Loucy (cell line): ENCODE data around the gene C2.
"Not testable (repeated sequence)": the region's sequence is repeated elsewhere in the genome, so short reads cannot be mapped to it uniquely, and the experiment has no call there.

Experiments used
- H2AFZ ChIP-seq: fragments of 200-600 bp; sonication (generic); 2 replicates; pipeline ENCODE4 v1.6.0; 2016; ENCODE audit warnings: antibody characterized with exemption, mild to moderate bottlenecking, low read length, moderate library complexity
- H3F3A ChIP-seq: fragments of 200-600 bp; 2 replicates; pipeline ENCODE4 v1.6.0; 2016; ENCODE audit warnings: antibody characterized with exemption, low read depth, mild to moderate bottlenecking
- H3K27me3 ChIP-seq: fragments of 200-600 bp; sonication (generic); 2 replicates; pipeline ENCODE4 v1.6.1; 2014; ENCODE audit warnings: low read length, mild to moderate bottlenecking; ENCODE audit not compliant: insufficient read depth, poor library complexity, severe bottlenecking
- H3K36me3 ChIP-seq: fragments of 200-600 bp; sonication (generic); 2 replicates; pipeline ENCODE4 v1.6.1; 2016; ENCODE audit warnings: low read length; ENCODE audit not compliant: insufficient read depth
- H3K4me1 ChIP-seq: fragments of 200-600 bp; sonication (generic); 2 replicates; pipeline ENCODE4 v1.5.1; 2014; ENCODE audit warnings: low read length, mild to moderate bottlenecking; ENCODE audit not compliant: insufficient read depth, poor library complexity, severe bottlenecking
- H3K4me2 ChIP-seq: fragments of 200-600 bp; sonication (generic); 2 replicates; pipeline ENCODE4 v1.6.0; 2014; ENCODE audit warnings: antibody characterized with exemption, low read length, low read depth, mild to moderate bottlenecking; ENCODE audit not compliant: poor library complexity, severe bottlenecking
- H3K4me3 ChIP-seq: fragments of 200-600 bp; sonication (generic); 2 replicates; pipeline ENCODE4 v1.5.1; 2014; ENCODE audit warnings: low read length, mild to moderate bottlenecking, mixed read lengths; ENCODE audit not compliant: poor library complexity, severe bottlenecking
- H3K79me2 ChIP-seq: fragments of 200-600 bp; sonication (generic); 2 replicates; pipeline ENCODE4 v1.6.1; 2014; ENCODE audit warnings: low read length; ENCODE audit not compliant: insufficient read depth
- H3K9ac ChIP-seq: fragments of 200-600 bp; sonication (generic); 2 replicates; pipeline ENCODE4 v1.6.0; 2014; ENCODE audit warnings: mild to moderate bottlenecking, low read depth, low read length, moderate library complexity; ENCODE audit not compliant: poor library complexity, severe bottlenecking
- H3K9me2 ChIP-seq: fragments of 200-600 bp; sonication (generic); replicated peaks from 2 replicates; pipeline ENCODE4 v1.6.1; 2016; ENCODE audit warnings: low read depth, low read length, mixed read lengths
- H3K9me3 ChIP-seq: fragments of 200-600 bp; sonication (generic); 2 replicates; pipeline ENCODE4 v1.6.1; 2014; ENCODE audit warnings: mild to moderate bottlenecking, antibody characterized with exemption, low read length, low read depth; ENCODE audit not compliant: insufficient read depth
- H4K20me1 ChIP-seq: fragments of 200-600 bp; sonication (generic); 2 replicates; pipeline ENCODE4 v1.6.0; 2014; ENCODE audit warnings: antibody characterized with exemption, low read length, mild to moderate bottlenecking; ENCODE audit not compliant: insufficient read depth, poor library complexity, severe bottlenecking
- EZH2phosphoT487 ChIP-seq: fragments of 200-600 bp; IDR thresholded peaks from 2 replicates; pipeline ENCODE4 v1.6.1; 2018; ENCODE audit warnings: antibody characterized with exemption, mild to moderate bottlenecking, moderate library complexity, borderline replicate concordance
- TF ChIP-seq, protein P1 (sequence below): fragments of 200-600 bp; sonication (generic); conservative IDR thresholded peaks from 2 replicates; pipeline ENCODE4 v1.5.1; 2014; ENCODE audit warnings: mild to moderate bottlenecking, antibody characterized with exemption, low read length

The C2 gene

DNA sequence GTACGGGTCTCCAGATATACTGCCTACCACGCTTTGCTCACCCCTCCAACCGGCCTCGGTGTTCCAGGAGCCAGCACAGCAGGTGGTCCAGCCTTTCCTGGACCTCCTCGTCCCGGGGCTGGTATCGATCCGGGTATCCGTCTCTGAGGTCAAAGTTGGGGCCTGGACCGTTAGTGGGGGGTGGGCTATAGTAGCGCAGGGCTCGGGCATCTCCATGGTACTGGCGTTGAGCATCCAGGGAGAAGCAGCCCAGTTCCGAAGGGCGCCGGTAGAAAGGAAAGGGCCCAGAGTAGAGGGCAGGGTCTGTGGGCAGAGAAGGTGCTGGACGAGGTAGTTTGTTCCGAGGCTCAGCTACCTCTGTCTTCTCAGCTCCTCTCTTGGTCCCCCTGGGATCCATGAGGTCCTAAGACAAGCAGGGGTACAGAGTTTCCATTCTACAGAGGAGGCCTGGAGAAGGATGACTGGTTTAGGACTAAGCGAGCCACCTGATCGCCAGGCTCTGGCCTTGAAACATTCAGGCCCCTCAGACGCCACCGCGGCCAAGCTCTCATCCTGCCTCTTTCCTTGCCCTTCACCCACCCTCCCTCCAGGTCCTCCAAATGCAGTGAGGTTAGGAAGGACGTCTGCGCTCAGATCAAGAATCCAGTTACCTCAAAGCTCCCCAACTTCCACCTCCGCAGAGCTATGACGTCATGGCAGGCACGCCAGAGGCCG, 43.9 kb downstream of the C2 start:
- TF ChIP-seq EZH2phosphoT487 = no peak
- TF ChIP-seq, protein P1, sequence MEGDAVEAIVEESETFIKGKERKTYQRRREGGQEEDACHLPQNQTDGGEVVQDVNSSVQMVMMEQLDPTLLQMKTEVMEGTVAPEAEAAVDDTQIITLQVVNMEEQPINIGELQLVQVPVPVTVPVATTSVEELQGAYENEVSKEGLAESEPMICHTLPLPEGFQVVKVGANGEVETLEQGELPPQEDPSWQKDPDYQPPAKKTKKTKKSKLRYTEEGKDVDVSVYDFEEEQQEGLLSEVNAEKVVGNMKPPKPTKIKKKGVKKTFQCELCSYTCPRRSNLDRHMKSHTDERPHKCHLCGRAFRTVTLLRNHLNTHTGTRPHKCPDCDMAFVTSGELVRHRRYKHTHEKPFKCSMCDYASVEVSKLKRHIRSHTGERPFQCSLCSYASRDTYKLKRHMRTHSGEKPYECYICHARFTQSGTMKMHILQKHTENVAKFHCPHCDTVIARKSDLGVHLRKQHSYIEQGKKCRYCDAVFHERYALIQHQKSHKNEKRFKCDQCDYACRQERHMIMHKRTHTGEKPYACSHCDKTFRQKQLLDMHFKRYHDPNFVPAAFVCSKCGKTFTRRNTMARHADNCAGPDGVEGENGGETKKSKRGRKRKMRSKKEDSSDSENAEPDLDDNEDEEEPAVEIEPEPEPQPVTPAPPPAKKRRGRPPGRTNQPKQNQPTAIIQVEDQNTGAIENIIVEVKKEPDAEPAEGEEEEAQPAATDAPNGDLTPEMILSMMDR = no peak
- Histone ChIP-seq H4K20me1 (no peaks in the 10 kb centered on the region), H3K36me3 (peaks cover 28% of the 10 kb centered on the region; the same call in 1 of the 2 replicates), H3K79me2 (peaks cover 36% of the 10 kb centered on the region), H3K9me3 (no peaks in the 10 kb centered on the region), H3K9me2 (no peaks in the 10 kb centered on the region), H3K4me1 (peaks cover 20% of the 10 kb centered on the region), H3K9ac (peak overlapping the region; percentile 88), H3K27me3 (no peaks in the 10 kb centered on the region), H3F3A (no peaks in the 10 kb centered on the region), H3K4me3 (peak overlapping the region; percentile 92), H3K4me2 (peak overlapping the region; percentile 95), H2AFZ (peak overlapping the region; percentile 83)

DNA sequence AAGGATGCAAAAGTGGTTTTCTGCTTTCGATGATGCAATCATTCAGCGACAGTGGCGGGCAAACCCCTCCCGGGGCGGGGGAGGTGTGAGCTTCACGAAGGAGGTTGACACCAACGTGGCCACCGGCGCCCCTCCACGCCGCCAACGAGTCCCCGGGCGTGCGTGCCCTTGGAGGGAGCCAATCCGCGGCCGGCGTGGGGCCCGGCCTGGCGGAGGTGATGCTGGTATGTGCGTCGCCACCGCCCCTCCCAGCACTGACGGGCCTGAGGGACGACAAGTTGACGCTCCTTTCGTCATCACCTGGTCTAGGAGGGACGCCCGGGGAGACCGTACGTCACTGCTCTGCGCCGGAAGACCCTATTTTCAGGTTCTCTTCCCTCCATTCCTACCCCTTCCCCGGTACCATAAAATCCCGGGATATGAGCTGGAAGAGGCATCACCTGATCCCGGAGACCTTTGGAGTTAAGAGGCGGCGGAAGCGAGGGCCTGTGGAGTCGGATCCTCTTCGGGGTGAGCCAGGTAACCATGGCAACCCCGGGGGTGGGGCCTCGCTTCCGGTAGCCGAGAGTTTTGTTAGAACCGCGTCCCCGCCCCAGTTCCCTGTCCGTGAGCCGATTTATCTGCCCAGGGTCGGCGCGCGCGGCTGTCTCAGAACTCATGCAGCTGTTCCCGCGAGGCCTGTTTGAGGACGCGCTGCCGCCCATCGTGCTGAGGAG, 44.6 kb downstream of the C2 start, which contains the start of gene DXO:
Gene DXO (minus strand): TSS at position 146 of the 716 bp plus-strand sequence. CDS start 463 bp downstream, outside the sequence.
- H3K36me3 ChIP-seq = peaks cover 21% of the 10 kb centered on the region; the same call in 1 of the 2 replicates
- H3K79me2 ChIP-seq = peaks cover 36% of the 10 kb centered on the region
- H3K9me2 ChIP-seq = no peaks in the 10 kb centered on the region
- H3K9me3 ChIP-seq = no peaks in the 10 kb centered on the region
- peak within 1 kb of the TSS; percentile 92 for H3K4me3 ChIP-seq
- H3K4me2 ChIP-seq = peak within 1 kb of the TSS; percentile 95
- no peaks in the 10 kb centered on the region for H3K27me3 ChIP-seq
- H3F3A ChIP-seq = no peaks in the 10 kb centered on the region
- peak within 1 kb of the TSS; percentile 88 for H3K9ac ChIP-seq
- H2AFZ ChIP-seq = peak within 1 kb of the TSS; percentile 83
- no peak for TF ChIP-seq EZH2phosphoT487
- TF ChIP-seq, protein P1 = no peak
- no peaks in the 10 kb centered on the region for H4K20me1 ChIP-seq
- peaks cover 20% of the 10 kb centered on the region for H3K4me1 ChIP-seq

DNA sequence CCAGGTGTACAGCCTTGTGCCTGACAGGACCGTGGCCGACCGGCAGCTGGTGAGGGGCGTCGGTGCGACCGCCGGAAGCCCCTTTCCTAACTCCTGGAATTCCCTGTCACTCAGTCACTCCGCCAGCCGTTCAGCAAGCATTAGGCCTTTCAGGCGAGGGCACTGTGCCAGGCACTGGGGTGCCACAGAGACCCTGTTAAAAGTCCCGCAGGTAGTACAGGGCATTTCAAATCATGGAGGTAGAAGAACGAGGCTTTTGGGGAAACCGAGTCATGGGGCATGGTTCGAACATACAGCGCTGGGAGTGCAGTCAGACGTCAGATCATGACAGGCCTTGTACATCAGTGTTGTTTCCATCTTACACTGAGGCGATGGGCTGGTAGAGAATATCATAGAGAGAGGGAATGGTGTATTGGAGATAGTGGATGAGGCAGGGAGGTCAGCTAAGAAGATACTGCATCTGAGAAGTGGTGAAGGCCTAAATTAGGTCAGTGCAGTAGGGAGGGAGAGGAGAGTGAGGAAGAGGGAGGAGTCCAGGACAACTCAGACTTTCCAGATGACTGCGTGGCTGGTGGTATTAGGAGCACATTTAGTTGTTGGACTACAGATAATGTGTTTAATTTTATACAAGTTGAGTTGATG, 45.3 kb downstream of the C2 start:
- H3K36me3 ChIP-seq = peaks cover 14% of the 10 kb centered on the region; the same call in 1 of the 2 replicates
- H3K27me3 ChIP-seq = no peaks in the 10 kb centered on the region
- peak overlapping the region; percentile 95 for H3K4me2 ChIP-seq
- no peak for TF ChIP-seq EZH2phosphoT487
- TF ChIP-seq, protein P1 = no peak
- peak overlapping the region; percentile 83 for H2AFZ ChIP-seq
- peaks cover 36% of the 10 kb centered on the region for H3K79me2 ChIP-seq
- no peaks in the 10 kb centered on the region for H3K9me3 ChIP-seq
- peak overlapping the region; percentile 92 for H3K4me3 ChIP-seq
- H4K20me1 ChIP-seq = no peaks in the 10 kb centered on the region
- H3K9me2 ChIP-seq = no peaks in the 10 kb centered on the region
- H3F3A ChIP-seq = no peaks in the 10 kb centered on the region
- H3K9ac ChIP-seq = peak overlapping the region; percentile 88
- peaks cover 20% of the 10 kb centered on the region for H3K4me1 ChIP-seq

DNA sequence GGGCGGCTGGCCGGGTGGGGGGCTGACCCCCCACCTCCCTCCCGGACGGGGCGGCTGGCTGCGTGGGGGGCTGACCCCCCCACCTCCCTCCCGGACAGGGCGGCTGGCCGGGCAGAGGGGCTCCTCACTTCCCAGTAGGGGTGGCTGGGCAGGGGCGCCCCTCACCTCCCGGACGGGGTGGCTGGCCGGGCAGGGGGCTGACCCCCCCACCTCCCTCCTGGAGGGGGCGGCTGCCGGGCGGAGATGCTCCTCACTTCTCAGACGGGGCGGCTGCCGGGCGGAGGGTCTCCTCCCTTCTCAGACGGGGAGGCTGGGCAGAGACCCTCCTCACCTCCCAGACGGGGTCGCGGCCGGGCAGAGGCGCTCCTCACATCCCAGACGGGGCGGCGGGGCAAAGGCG, 48.5 kb downstream of the C2 start:
- not testable (repeated sequence) for H4K20me1 ChIP-seq, H3K9me2 ChIP-seq, H3K36me3 ChIP-seq, H3K4me2 ChIP-seq, H2AFZ ChIP-seq, H3K9me3 ChIP-seq, H3F3A ChIP-seq, H3K9ac ChIP-seq, H3K4me3 ChIP-seq, H3K27me3 ChIP-seq
- Histone ChIP-seq H3K79me2 (peaks cover 27% of the 10 kb centered on the region), H3K4me1 (peaks cover 27% of the 10 kb centered on the region)
